GM12878 (cell line): Measurements from ENCODE around the gene SPTLC3. TPM values are rescaled to one million over a fixed set of nuclear protein-coding genes. Genes with fewer than 3 reads are reported as not detected.

Experiments used
- ATAC-seq: fragments of 200-7000 bp; cut with Tn5 transposase; 3 replicates; pipeline ENCODE4 v1.9.1; 2020; ENCODE audit warnings: mild to moderate bottlenecking, moderate library complexity
- BruUV-seq: library from RNA; stranded (reverse); fragments of 400-500 nt; replicated peaks from 2 replicates; lab custom pipeline; 2021; lab: Mats Ljungman, UMichigan
- CTCF ChIA-PET: fragments of 300-600 bp; sonication (Branson Sonifier 250); formaldehyde crosslinking; extraction: SDS; loops from one replicate; lab custom pipeline; 2021; ENCODE audit warnings: inconsistent platforms; lab: Yijun Ruan, JAX
- POLR2A ChIA-PET: fragments of 350-600 bp; formaldehyde crosslinking; extraction: SDS; loops from one replicate; lab custom pipeline; 2021; ENCODE audit warnings: inconsistent platforms; lab: Charles Lee
- RAD21 ChIA-PET: fragments of 300-600 bp; sonication (Branson Sonifier 250); formaldehyde crosslinking; loops from one replicate; lab custom pipeline; 2023; ENCODE audit warnings: antibody characterized with exemption; ENCODE audit not compliant: unreplicated experiment; lab: Charles Lee
- SMC1A ChIA-PET: fragments of 300-600 bp; sonication (Branson Sonifier 250); formaldehyde crosslinking; loops from one replicate; lab custom pipeline; 2023; ENCODE audit not compliant: unreplicated experiment, uncharacterized antibody; lab: Charles Lee
- DNase-seq: peaks from one replicate; pipeline ENCODE4 v3.0.0-alpha.2; 2011; ENCODE audit warnings: low read depth, low spot score
- FAIRE-seq: peaks from 3 replicates; lab custom pipeline; 2011; peaks lifted over from hg19 to GRCh38; lab: Jason Lieb, UNC
- H2AFZ ChIP-seq: 2 replicates; pipeline ENCODE4 v1.6.0; 2011; ENCODE audit warnings: low read depth, low read length, control low read depth; ENCODE audit not compliant: control insufficient read depth
- H3K27ac ChIP-seq: 2 replicates; pipeline ENCODE4 v1.5.1; 2011; ENCODE audit warnings: control low read depth; ENCODE audit not compliant: control insufficient read depth, insufficient read depth
- H3K27me3 ChIP-seq, 2 experiments: replicated peaks in 1 of 2; 2 replicates each; pipeline versions ENCODE4 v1.6.0 to v1.6.1; 2011; ENCODE audit warnings: low read length in 1 of 2; ENCODE audit not compliant: control insufficient read depth in 2 of 2, insufficient read depth in 2 of 2
- H3K36me3 ChIP-seq, 2 experiments: 2 replicates each; pipeline ENCODE4 v1.5.1; 2011; ENCODE audit warnings: low read length in 1 of 2; ENCODE audit not compliant: control insufficient read depth in 2 of 2, insufficient read depth in 2 of 2
- H3K4me1 ChIP-seq: 2 replicates; pipeline ENCODE4 v1.6.1; 2011; ENCODE audit warnings: mild to moderate bottlenecking, low read length, moderate library complexity, mixed read lengths; ENCODE audit not compliant: control insufficient read depth, insufficient read depth
- H3K4me2 ChIP-seq: 2 replicates; pipeline ENCODE4 v1.6.0; 2011; ENCODE audit warnings: control low read depth; ENCODE audit not compliant: control insufficient read depth, insufficient read depth
- H3K4me3 ChIP-seq: fragments of 200-600 bp; sonication (generic); 2 replicates; pipeline ENCODE4 v1.5.1; 2016
- H3K79me2 ChIP-seq: 2 replicates; pipeline ENCODE4 v1.6.0; 2011; ENCODE audit warnings: low read length; ENCODE audit not compliant: control insufficient read depth, insufficient read depth
- H3K9ac ChIP-seq: 2 replicates; pipeline ENCODE4 v1.8.0; 2011; ENCODE audit warnings: low read length, control low read depth, mixed read lengths; ENCODE audit not compliant: control insufficient read depth, insufficient read depth
- H3K9me3 ChIP-seq: replicated peaks from 3 replicates; pipeline ENCODE4 v1.5.1; 2011; ENCODE audit warnings: mild to moderate bottlenecking, low read length; ENCODE audit not compliant: control insufficient read depth, insufficient read depth
- H4K20me1 ChIP-seq: 2 replicates; pipeline ENCODE4 v1.6.0; 2011; ENCODE audit not compliant: control insufficient read depth, insufficient read depth
- ATF3 ChIP-seq: IDR thresholded peaks from 2 replicates; pipeline ENCODE4 v1.6.1; 2011; ENCODE audit warnings: low read depth, mild to moderate bottlenecking, low read length, moderate library complexity, borderline replicate concordance; ENCODE audit errors: extremely low read depth
- BCLAF1 ChIP-seq: fragments of 450-650 bp; IDR thresholded peaks from 2 replicates; pipeline ENCODE4 v1.6.1; 2017; ENCODE audit warnings: antibody characterized with exemption, mild to moderate bottlenecking, moderate library complexity
- CUX1 ChIP-seq: IDR thresholded peaks from 2 replicates; pipeline ENCODE4 v1.6.1; 2012; ENCODE audit warnings: improper control_type of control experiment, low read depth, low read length; ENCODE audit not compliant: insufficient replicate concordance
- FOXM1 ChIP-seq: IDR thresholded peaks from 2 replicates; pipeline ENCODE4 v1.6.1; 2012; ENCODE audit warnings: low read depth, mild to moderate bottlenecking, inconsistent platforms, low read length, moderate library complexity
- JUNB ChIP-seq: IDR thresholded peaks from 2 replicates; pipeline ENCODE4 v1.6.1; 2016; ENCODE audit warnings: antibody characterized with exemption, mild to moderate bottlenecking
- KDM1A ChIP-seq: fragments of 200-600 bp; sonication (generic); IDR thresholded peaks from 2 replicates; pipeline ENCODE4 v1.6.1; 2016; ENCODE audit warnings: borderline replicate concordance
- KLF5 ChIP-seq: fragments of 450-650 bp; IDR thresholded peaks from 2 replicates; pipeline ENCODE4 v1.6.1; 2014; ENCODE audit warnings: mild to moderate bottlenecking; ENCODE audit not compliant: partially characterized antibody
- MTA2 ChIP-seq: fragments of 450-650 bp; IDR thresholded peaks from 2 replicates; pipeline ENCODE4 v1.6.1; 2016; ENCODE audit warnings: low read depth, mild to moderate bottlenecking, moderate library complexity
- NFXL1 ChIP-seq: fragments of 450-650 bp; IDR thresholded peaks from 2 replicates; pipeline ENCODE4 v1.6.1; 2017; ENCODE audit warnings: antibody characterized with exemption, mild to moderate bottlenecking, borderline replicate concordance
- NR2C2 ChIP-seq: IDR thresholded peaks from 2 replicates; pipeline ENCODE4 v1.6.1; 2011; ENCODE audit warnings: borderline replicate concordance, low read depth; ENCODE audit not compliant: control insufficient read depth, insufficient read length
- POLR2AphosphoS5 ChIP-seq: IDR thresholded peaks from 2 replicates; pipeline ENCODE4 v1.6.1; 2011; ENCODE audit warnings: mild to moderate bottlenecking, low read length, inconsistent platforms
- RB1 ChIP-seq: fragments of 450-650 bp; formaldehyde crosslinking; IDR thresholded peaks from 2 replicates; pipeline ENCODE4 v1.6.1; 2017; ENCODE audit warnings: mild to moderate bottlenecking, borderline replicate concordance
- RBBP5 ChIP-seq: fragments of 200-600 bp; sonication (generic); conservative IDR thresholded peaks from 2 replicates; pipeline ENCODE4 v1.6.1; 2016
- RFX5 ChIP-seq: IDR thresholded peaks from 2 replicates; pipeline ENCODE4 v1.6.1; 2011; ENCODE audit warnings: low read depth, low read length, improper control_type of control experiment
- SMAD1 ChIP-seq: fragments of 450-650 bp; IDR thresholded peaks from 2 replicates; pipeline ENCODE4 v1.6.1; 2018; ENCODE audit warnings: mild to moderate bottlenecking, low read depth; ENCODE audit not compliant: partially characterized antibody
- TCF12 ChIP-seq: IDR thresholded peaks from 2 replicates; pipeline ENCODE4 v1.6.1; 2011; ENCODE audit warnings: low read depth, mild to moderate bottlenecking, low read length
- YBX1 ChIP-seq: fragments of 450-650 bp; IDR thresholded peaks from 2 replicates; pipeline ENCODE4 v1.6.1; 2016; ENCODE audit warnings: antibody characterized with exemption
- WGBS: methylation state at CpG from one replicate; pipeline ENCODE4 v1.1.6; 2016; ENCODE audit warnings: low lambda C conversion rate; ENCODE audit not compliant: insufficient replicate concordance, insufficient coverage; ENCODE audit errors: missing lambda C conversion rate; 5-methylcytosine and 5-hydroxymethylcytosine counted together
- in situ Hi-C: fragments of 300-500 bp; cut with MboI; formaldehyde crosslinking; loops from 9 replicates; pipeline ENCODE4 v1.14.3; 2018; ENCODE audit warnings: mixed read lengths
- intact Hi-C: fragments of 100-400 bp; cut with micrococcal nuclease; formaldehyde crosslinking; loops from one replicate; pipeline ENCODE4 v1.14.2; 2022; ENCODE audit not compliant: unreplicated experiment
- polyA plus RNA-seq, 11 experiments: library from polyadenylated mRNA; depleted of rRNA in 4 of 11; unstranded in 6 of 11; stranded (reverse) in 5 of 11; fragments of >200 nt; fragmentation: Nextera tagmentation in 4 of 11; fragmentation: Illumina TruSeq in 1 of 11; extraction: Ambion mirVana in 4 of 11; extraction: Trizol in 1 of 11; gene quantifications; 1 replicate in 1 of 11; 2 replicates in 10 of 11; pipeline versions ENCODE4 v1.2.1 to v1.2.3, GENCODE V29; 2011 to 2016; ENCODE audit warnings: inconsistent platforms in 2 of 11, missing spikeins in 2 of 11, low read depth in 1 of 11
- total RNA-seq, 4 experiments: library from RNA; depleted of rRNA in 3 of 4; stranded (reverse); fragments of >200 nt in 3 of 4; fragmentation: Illumina TruSeq in 1 of 4; extraction: Trizol in 1 of 4; gene quantifications; 2 replicates each; pipeline versions ENCODE4 v1.2.1 to v1.2.3, GENCODE V29; 2013 to 2021

Gene SPTLC3
- total and polyA plus RNA-seq, 10 of the 15 experiments (the other 5 are each of a cell fraction or from before 2014, with no cell fraction given): 0.04 to 0.29 (median 0.06) TPM; not detected in 7

- no peak for TF ChIP-seq ATF3
- TF ChIP-seq FOXM1: no peak
- no peak for TF ChIP-seq CUX1
- TF ChIP-seq NFXL1: no peak
- TF ChIP-seq NR2C2: no peak
Measured at GRCh38 chr20:13159889-13160288, 151.1 kb downstream of the SPTLC3 start (continued).

- 11% methylated on average over 4 of the region's 4 CpGs for WGBS
- intact Hi-C loops: no loop called here
- FAIRE-seq (no peak), ATAC-seq (no peak), DNase-seq (no peak)
- ChIA-PET RAD21 (no interaction called here), CTCF (no interaction called here), POLR2A (no interaction called here), SMC1A (no interaction called here)
- Histone ChIP-seq H4K20me1 (no peaks in the 10 kb centered on the region), H3K79me2 (no peaks in the 10 kb centered on the region), H3K4me1 (no peaks in the 10 kb centered on the region), H3K27me3 (no peaks in the 10 kb centered on the region), H3K9ac (no peak overlapping the region), H2AFZ (no peak overlapping the region), H3K4me2 (no peak overlapping the region), H3K4me3 (no peak overlapping the region), H3K27ac (no peak overlapping the region), H3K9me3 (no peaks in the 10 kb centered on the region), H3K36me3 (no peaks in the 10 kb centered on the region)
- BruUV-seq: no TSS peak
- in situ Hi-C loops: no loop called here
- TF ChIP-seq JUNB (no peak), YBX1 (no peak), FOXM1 (no peak), SMAD1 (no peak), MTA2 (no peak), POLR2AphosphoS5 (no peak), NR2C2 (no peak), RBBP5 (no peak), TCF12 (no peak), KDM1A (no peak), RFX5 (no peak), KLF5 (no peak), RB1 (no peak), BCLAF1 (no peak)
Measured at GRCh38 chr20:13165203-13165602, 156.4 kb downstream of the SPTLC3 start.
